Measurements from ENCODE around the gene CEMIP2.

GRCh38 chr9:71736236-71736635 is 32.1 kb downstream of the CEMIP2 start:
- TF ChIP-seq FOXP4 (CRISPR knock-in tag; IDR thresholded peaks at IDR 0.05) (no peak), CTCF (IDR thresholded peaks at IDR 0.05) (no peak), NFYB (CRISPR knock-in tag; conservative IDR thresholded peaks at IDR 0.05; ENCODE audit: low read depth) (no peak), ZNF532 (CRISPR knock-in tag; IDR thresholded peaks at IDR 0.05; ENCODE audit: borderline replicate concordance) (no peak), MAX (CRISPR knock-in tag; IDR thresholded peaks at IDR 0.05) (no peak), ATF1 (CRISPR knock-in tag; IDR thresholded peaks at IDR 0.05) (no peak), FOXP1 (CRISPR knock-in tag; IDR thresholded peaks at IDR 0.05; ENCODE audit: borderline replicate concordance) (no peak)
